A673 (cell line): ENCODE results near the gene FAM120A.

ENCODE experiments used
- EZH2 ChIP-seq: fragments of 200-600 bp; sonication (generic); IDR thresholded peaks from 2 replicates; pipeline ENCODE4 v1.6.1; 2017; ENCODE audit warnings: borderline replicate concordance, low read depth, mild to moderate bottlenecking, mixed read lengths, antibody characterized with exemption, low read length; ENCODE audit not compliant: poor library complexity, severe bottlenecking
- TF ChIP-seq, protein P1 (sequence below): fragments of 300-800, 200-600 bp; sonication (generic); conservative IDR thresholded peaks from 2 replicates; pipeline ENCODE4 v1.5.1; 2017; ENCODE audit warnings: low read depth, mild to moderate bottlenecking, antibody characterized with exemption, low read length, moderate library complexity, mixed read lengths

DNA sequence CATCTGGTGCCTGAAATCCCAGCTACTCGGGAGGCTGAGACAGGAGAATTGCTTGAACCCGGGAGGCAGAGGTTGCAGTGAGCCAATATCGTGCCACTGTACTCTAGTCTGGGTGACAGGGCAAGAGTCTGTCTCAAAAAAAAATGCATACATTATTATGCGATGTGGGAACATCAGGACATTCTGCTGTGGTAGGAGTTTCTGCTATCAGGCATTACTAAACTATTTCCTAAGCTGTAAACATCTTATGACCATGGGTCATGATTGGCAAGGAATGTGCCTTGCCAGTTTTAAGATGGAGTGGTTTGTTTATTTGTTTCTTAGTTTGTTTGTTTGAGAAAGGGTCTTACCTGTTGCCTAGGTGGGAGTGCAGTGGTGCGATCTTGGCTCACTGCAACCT is 45.1 kb upstream of the FAM120A start:
- TF ChIP-seq, protein P1, sequence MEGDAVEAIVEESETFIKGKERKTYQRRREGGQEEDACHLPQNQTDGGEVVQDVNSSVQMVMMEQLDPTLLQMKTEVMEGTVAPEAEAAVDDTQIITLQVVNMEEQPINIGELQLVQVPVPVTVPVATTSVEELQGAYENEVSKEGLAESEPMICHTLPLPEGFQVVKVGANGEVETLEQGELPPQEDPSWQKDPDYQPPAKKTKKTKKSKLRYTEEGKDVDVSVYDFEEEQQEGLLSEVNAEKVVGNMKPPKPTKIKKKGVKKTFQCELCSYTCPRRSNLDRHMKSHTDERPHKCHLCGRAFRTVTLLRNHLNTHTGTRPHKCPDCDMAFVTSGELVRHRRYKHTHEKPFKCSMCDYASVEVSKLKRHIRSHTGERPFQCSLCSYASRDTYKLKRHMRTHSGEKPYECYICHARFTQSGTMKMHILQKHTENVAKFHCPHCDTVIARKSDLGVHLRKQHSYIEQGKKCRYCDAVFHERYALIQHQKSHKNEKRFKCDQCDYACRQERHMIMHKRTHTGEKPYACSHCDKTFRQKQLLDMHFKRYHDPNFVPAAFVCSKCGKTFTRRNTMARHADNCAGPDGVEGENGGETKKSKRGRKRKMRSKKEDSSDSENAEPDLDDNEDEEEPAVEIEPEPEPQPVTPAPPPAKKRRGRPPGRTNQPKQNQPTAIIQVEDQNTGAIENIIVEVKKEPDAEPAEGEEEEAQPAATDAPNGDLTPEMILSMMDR: no peak
- no peak for TF ChIP-seq EZH2
